GM19372 (cell line): Measurements from ENCODE around the gene PLEKHG4B.

Experiments used
- ATAC-seq: cut with Tn5 transposase; IDR thresholded peaks from one replicate; pipeline ENCODE4 v1.9.1; 2021; ENCODE audit warnings: mild to moderate bottlenecking, low read depth, moderate library complexity; ENCODE audit not compliant: unreplicated experiment

PLEKHG4B gene

GRCh38 chr5:126806-127205 lies 34.8 kb downstream of the PLEKHG4B start:
- no peak for ATAC-seq

GRCh38 chr5:127886-128285 lies 35.9 kb downstream of the PLEKHG4B start:
- no peak for ATAC-seq

- ATAC-seq: no peak
These were observed 36.5 kb downstream of the PLEKHG4B start for GRCh38 chr5:128446-128845.

- ATAC-seq: no peak
These were observed 37.2 kb downstream of the PLEKHG4B start for GRCh38 chr5:129148-129547.

- ATAC-seq: no peak
These were observed 37.9 kb downstream of the PLEKHG4B start for GRCh38 chr5:129820-130219.

- no peak for ATAC-seq
These were observed 38.7 kb downstream of the PLEKHG4B start for GRCh38 chr5:130601-131131.

GRCh38 chr5:136901-137300 lies 44.9 kb downstream of the PLEKHG4B start:
- ATAC-seq: no peak

- no peak for ATAC-seq
These were observed 45.8 kb downstream of the PLEKHG4B start for GRCh38 chr5:137741-138140.

- ATAC-seq: no peak
These were observed 47.0 kb downstream of the PLEKHG4B start for GRCh38 chr5:138936-139335.

GRCh38 chr5:139579-140442 lies 47.8 kb downstream of the PLEKHG4B start:
- ATAC-seq: no peak

- ATAC-seq: no peak
These were observed 48.5 kb downstream of the PLEKHG4B start for GRCh38 chr5:140443-140829.

- no peak for ATAC-seq
These were observed 49.2 kb downstream of the PLEKHG4B start for GRCh38 chr5:141211-141610.

GRCh38 chr5:141761-142160 lies 49.8 kb downstream of the PLEKHG4B start:
- ATAC-seq: no peak

GRCh38 chr5:142246-142810 lies 50.4 kb downstream of the PLEKHG4B start:
- no peak for ATAC-seq

GRCh38 chr5:143041-143440 lies 51.1 kb downstream of the PLEKHG4B start:
- ATAC-seq: no peak

- ATAC-seq: no peak
These were observed 53.0 kb downstream of the PLEKHG4B start for GRCh38 chr5:144941-145340.

- ATAC-seq: no peak
These were observed 53.8 kb downstream of the PLEKHG4B start for GRCh38 chr5:145585-146323.

- no peak for ATAC-seq
These were observed 55.8 kb downstream of the PLEKHG4B start for GRCh38 chr5:147751-148150.

- no peak for ATAC-seq
These were observed 57.9 kb downstream of the PLEKHG4B start for GRCh38 chr5:149745-150485.

GRCh38 chr5:150746-151145 lies 58.8 kb downstream of the PLEKHG4B start:
- ATAC-seq: no peak

GRCh38 chr5:152077-152476 lies 60.1 kb downstream of the PLEKHG4B start:
- no peak for ATAC-seq
